ENCODE measurements around the gene EPPIN.

GRCh38 chr20:45583502-45583901, 36.3 kb upstream of the EPPIN start:
- no peak for TF ChIP-seq POLR2A (IDR thresholded peaks at IDR 0.05)
- no peak for TF ChIP-seq CTCF (IDR thresholded peaks at IDR 0.05)

All from lower leg skin (tissue), 3 donors.